GM12878 (cell line): ENCODE data around the gene LRP5. TPM values are rescaled to one million over a fixed set of nuclear protein-coding genes. Genes with fewer than 3 reads are reported as not detected.

ENCODE experiments used
- ATAC-seq: fragments of 200-7000 bp; cut with Tn5 transposase; 3 replicates; pipeline ENCODE4 v1.9.1; 2020; ENCODE audit warnings: mild to moderate bottlenecking, moderate library complexity
- BruUV-seq: library from RNA; stranded (reverse); fragments of 400-500 nt; replicated peaks from 2 replicates; lab custom pipeline; 2021; lab: Mats Ljungman, UMichigan
- CTCF ChIA-PET: fragments of 300-600 bp; sonication (Branson Sonifier 250); formaldehyde crosslinking; extraction: SDS; loops from one replicate; lab custom pipeline; 2021; ENCODE audit warnings: inconsistent platforms; lab: Yijun Ruan, JAX
- POLR2A ChIA-PET: fragments of 350-600 bp; formaldehyde crosslinking; extraction: SDS; loops from one replicate; lab custom pipeline; 2021; ENCODE audit warnings: inconsistent platforms; lab: Charles Lee
- RAD21 ChIA-PET: fragments of 300-600 bp; sonication (Branson Sonifier 250); formaldehyde crosslinking; loops from one replicate; lab custom pipeline; 2023; ENCODE audit warnings: antibody characterized with exemption; ENCODE audit not compliant: unreplicated experiment; lab: Charles Lee
- SMC1A ChIA-PET: fragments of 300-600 bp; sonication (Branson Sonifier 250); formaldehyde crosslinking; loops from one replicate; lab custom pipeline; 2023; ENCODE audit not compliant: unreplicated experiment, uncharacterized antibody; lab: Charles Lee
- DNase-seq: peaks from one replicate; pipeline ENCODE4 v3.0.0-alpha.2; 2011; ENCODE audit warnings: low read depth, low spot score
- FAIRE-seq: peaks from 3 replicates; lab custom pipeline; 2011; peaks lifted over from hg19 to GRCh38; lab: Jason Lieb, UNC
- H2AFZ ChIP-seq: 2 replicates; pipeline ENCODE4 v1.6.0; 2011; ENCODE audit warnings: low read depth, low read length, control low read depth; ENCODE audit not compliant: control insufficient read depth
- H3K27ac ChIP-seq: 2 replicates; pipeline ENCODE4 v1.5.1; 2011; ENCODE audit warnings: control low read depth; ENCODE audit not compliant: control insufficient read depth, insufficient read depth
- H3K27me3 ChIP-seq, 2 experiments: replicated peaks in 1 of 2; 2 replicates each; pipeline versions ENCODE4 v1.6.0 to v1.6.1; 2011; ENCODE audit warnings: low read length in 1 of 2; ENCODE audit not compliant: control insufficient read depth in 2 of 2, insufficient read depth in 2 of 2
- H3K36me3 ChIP-seq, 2 experiments: 2 replicates each; pipeline ENCODE4 v1.5.1; 2011; ENCODE audit warnings: low read length in 1 of 2; ENCODE audit not compliant: control insufficient read depth in 2 of 2, insufficient read depth in 2 of 2
- H3K4me1 ChIP-seq: 2 replicates; pipeline ENCODE4 v1.6.1; 2011; ENCODE audit warnings: mild to moderate bottlenecking, low read length, moderate library complexity, mixed read lengths; ENCODE audit not compliant: control insufficient read depth, insufficient read depth
- H3K4me2 ChIP-seq: 2 replicates; pipeline ENCODE4 v1.6.0; 2011; ENCODE audit warnings: control low read depth; ENCODE audit not compliant: control insufficient read depth, insufficient read depth
- H3K4me3 ChIP-seq: fragments of 200-600 bp; sonication (generic); 2 replicates; pipeline ENCODE4 v1.5.1; 2016
- H3K79me2 ChIP-seq: 2 replicates; pipeline ENCODE4 v1.6.0; 2011; ENCODE audit warnings: low read length; ENCODE audit not compliant: control insufficient read depth, insufficient read depth
- H3K9ac ChIP-seq: 2 replicates; pipeline ENCODE4 v1.8.0; 2011; ENCODE audit warnings: low read length, control low read depth, mixed read lengths; ENCODE audit not compliant: control insufficient read depth, insufficient read depth
- H3K9me3 ChIP-seq: replicated peaks from 3 replicates; pipeline ENCODE4 v1.5.1; 2011; ENCODE audit warnings: mild to moderate bottlenecking, low read length; ENCODE audit not compliant: control insufficient read depth, insufficient read depth
- H4K20me1 ChIP-seq: 2 replicates; pipeline ENCODE4 v1.6.0; 2011; ENCODE audit not compliant: control insufficient read depth, insufficient read depth
- CHD2 ChIP-seq: IDR thresholded peaks from 2 replicates; pipeline ENCODE4 v1.6.1; 2011; ENCODE audit warnings: low read depth, low read length, improper control_type of control experiment, borderline replicate concordance
- EGR1 ChIP-seq, 2 experiments: IDR thresholded peaks; 1 replicate in 1 of 2; 2 replicates in 1 of 2; pipeline ENCODE4 v1.6.1; 2011 to 2012; ENCODE audit warnings: low read depth in 2 of 2, low read length in 2 of 2, borderline replicate concordance in 1 of 2, mild to moderate bottlenecking in 1 of 2, moderate library complexity in 1 of 2
- GATAD2B ChIP-seq: fragments of 450-650 bp; conservative IDR thresholded peaks from 2 replicates; pipeline ENCODE4 v1.6.1; 2017; ENCODE audit warnings: low read depth, mild to moderate bottlenecking, moderate library complexity
- IKZF1 ChIP-seq: fragments of 450-650 bp; conservative IDR thresholded peaks from 2 replicates; pipeline ENCODE4 v1.6.1; 2017; ENCODE audit warnings: antibody characterized with exemption, mild to moderate bottlenecking
- IRF4 ChIP-seq: IDR thresholded peaks from 2 replicates; pipeline ENCODE4 v1.6.1; 2011; ENCODE audit warnings: low read depth, low read length
- KAT2A ChIP-seq: conservative IDR thresholded peaks from 2 replicates; pipeline ENCODE4 v1.6.1; 2011; ENCODE audit warnings: low read depth, low read length; ENCODE audit not compliant: control insufficient read depth
- MEF2B ChIP-seq: fragments of 450-650 bp; IDR thresholded peaks from 2 replicates; pipeline ENCODE4 v1.6.1; 2018; ENCODE audit warnings: mild to moderate bottlenecking, moderate library complexity; ENCODE audit not compliant: partially characterized antibody, poor library complexity, severe bottlenecking
- MTA2 ChIP-seq: fragments of 450-650 bp; IDR thresholded peaks from 2 replicates; pipeline ENCODE4 v1.6.1; 2016; ENCODE audit warnings: low read depth, mild to moderate bottlenecking, moderate library complexity
- MYB ChIP-seq: fragments of 150-350 bp; IDR thresholded peaks from 2 replicates; pipeline ENCODE4 v1.6.1; 2014; ENCODE audit warnings: mild to moderate bottlenecking, low read depth, low read length, borderline replicate concordance
- NR2F1 ChIP-seq: fragments of 450-650 bp; conservative IDR thresholded peaks from 2 replicates; pipeline ENCODE4 v1.6.1; 2017; ENCODE audit warnings: mild to moderate bottlenecking
- POU2F2 ChIP-seq: IDR thresholded peaks from 3 replicates; pipeline ENCODE4 v1.6.1; 2011; ENCODE audit warnings: low read depth, mild to moderate bottlenecking, low read length, borderline replicate concordance
- RCOR1 ChIP-seq: conservative IDR thresholded peaks from 2 replicates; pipeline ENCODE4 v1.6.1; 2012; ENCODE audit warnings: low read depth, low read length, improper control_type of control experiment
- TAF1 ChIP-seq: IDR thresholded peaks from 2 replicates; pipeline ENCODE4 v1.6.1; 2011; ENCODE audit warnings: mild to moderate bottlenecking, low read depth, low read length, borderline replicate concordance
- TARDBP ChIP-seq: IDR thresholded peaks from 2 replicates; pipeline ENCODE4 v1.6.1; 2016; ENCODE audit warnings: borderline replicate concordance
- ZSCAN29 ChIP-seq: fragments of 450-650 bp; IDR thresholded peaks from 2 replicates; pipeline ENCODE4 v1.6.1; 2017; ENCODE audit warnings: mild to moderate bottlenecking, moderate library complexity
- WGBS: methylation state at CpG from one replicate; pipeline ENCODE4 v1.1.6; 2016; ENCODE audit warnings: low lambda C conversion rate; ENCODE audit not compliant: insufficient replicate concordance, insufficient coverage; ENCODE audit errors: missing lambda C conversion rate; 5-methylcytosine and 5-hydroxymethylcytosine counted together
- in situ Hi-C: fragments of 300-500 bp; cut with MboI; formaldehyde crosslinking; loops from 9 replicates; pipeline ENCODE4 v1.14.3; 2018; ENCODE audit warnings: mixed read lengths
- intact Hi-C: fragments of 100-400 bp; cut with micrococcal nuclease; formaldehyde crosslinking; loops from one replicate; pipeline ENCODE4 v1.14.2; 2022; ENCODE audit not compliant: unreplicated experiment
- polyA plus RNA-seq, 11 experiments: library from polyadenylated mRNA; depleted of rRNA in 4 of 11; unstranded in 6 of 11; stranded (reverse) in 5 of 11; fragments of >200 nt; fragmentation: Nextera tagmentation in 4 of 11; fragmentation: Illumina TruSeq in 1 of 11; extraction: Ambion mirVana in 4 of 11; extraction: Trizol in 1 of 11; gene quantifications; 1 replicate in 1 of 11; 2 replicates in 10 of 11; pipeline versions ENCODE4 v1.2.1 to v1.2.3, GENCODE V29; 2011 to 2016; ENCODE audit warnings: inconsistent platforms in 2 of 11, missing spikeins in 2 of 11, low read depth in 1 of 11
- total RNA-seq, 4 experiments: library from RNA; depleted of rRNA in 3 of 4; stranded (reverse); fragments of >200 nt in 3 of 4; fragmentation: Illumina TruSeq in 1 of 4; extraction: Trizol in 1 of 4; gene quantifications; 2 replicates each; pipeline versions ENCODE4 v1.2.1 to v1.2.3, GENCODE V29; 2013 to 2021
- TF ChIP-seq, protein P1 (sequence below): fragments of 450-650 bp; IDR thresholded peaks from 2 replicates; pipeline ENCODE4 v1.6.1; 2016; ENCODE audit warnings: mild to moderate bottlenecking
- TF ChIP-seq, protein P2 (sequence below): fragments of 450-650 bp; IDR thresholded peaks from 2 replicates; pipeline ENCODE4 v1.6.1; 2017; ENCODE audit warnings: antibody characterized with exemption, mild to moderate bottlenecking, moderate library complexity
- TF ChIP-seq, protein P3 (sequence below): fragments of 450-650 bp; IDR thresholded peaks from 2 replicates; pipeline ENCODE4 v1.6.1; 2016; ENCODE audit warnings: mild to moderate bottlenecking
- TF ChIP-seq, protein P4 (sequence below): fragments of 450-650 bp; conservative IDR thresholded peaks from 2 replicates; pipeline ENCODE4 v1.6.1; 2017; ENCODE audit warnings: mild to moderate bottlenecking, moderate library complexity

Gene LRP5
- total and polyA plus RNA-seq, 10 of the 15 experiments (the other 5 are each of a cell fraction or from before 2014, with no cell fraction given), result 0.37 to 34.0 (median 6.6) TPM

DNA sequence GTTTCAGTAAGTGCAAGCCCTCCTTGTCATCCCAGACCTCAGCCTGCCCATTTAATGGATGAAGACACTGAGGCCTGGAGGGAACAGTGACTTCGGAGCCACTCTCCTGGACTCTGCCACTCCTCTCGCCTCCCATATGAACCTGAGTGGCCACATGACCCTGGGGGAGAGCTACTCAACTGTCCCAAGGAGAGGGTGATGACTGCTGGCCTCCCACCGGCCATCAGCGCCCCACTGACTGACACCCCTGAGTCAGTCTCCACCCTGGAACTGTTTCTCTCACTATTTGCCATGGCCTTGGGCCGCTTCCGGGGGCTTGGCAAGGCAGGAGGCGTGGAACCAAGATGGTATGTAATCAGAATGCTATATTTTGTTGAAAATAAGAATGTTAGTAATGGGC lies 17.1 kb downstream of the LRP5 start:
- Histone ChIP-seq H3K9me3 (no peaks in the 10 kb centered on the region), H3K4me1 (peaks cover 8% of the 10 kb centered on the region), H2AFZ (no peak overlapping the region), H3K27me3 (no peaks in the 10 kb centered on the region), H3K36me3 (peaks cover 0 to 1% of the 10 kb centered on the region in 2 experiments; a peak in 2 of 4 replicates), H3K27ac (no peak overlapping the region), H3K9ac (no peak overlapping the region), H4K20me1 (peaks cover 2% of the 10 kb centered on the region; the same call in 1 of the 2 replicates), H3K4me2 (no peak overlapping the region), H3K79me2 (peaks cover 6% of the 10 kb centered on the region), H3K4me3 (no peak overlapping the region)
- ChIA-PET RAD21 (no interaction called here), SMC1A (no interaction called here), CTCF (interaction anchor here (0.7 to 1.0 kb wide), 2 partner anchors 13 to 31 kb away, joined by 3 read pairs; no protein-coding TSS in a partner anchor), POLR2A (no interaction called here)
- 81% methylated on average over 7 of the region's 7 CpGs for WGBS
- ATAC-seq (no peak), FAIRE-seq (no peak), DNase-seq (no peak)
- no TSS peak for BruUV-seq
- in situ Hi-C loops, result no loop called here
- intact Hi-C loops, result no loop called here
- TF ChIP-seq POU2F2, result no peak
- no peak for TF ChIP-seq GATAD2B
- no peak for TF ChIP-seq CHD2
- TF ChIP-seq RCOR1, result no peak
- TF ChIP-seq, protein P1, sequence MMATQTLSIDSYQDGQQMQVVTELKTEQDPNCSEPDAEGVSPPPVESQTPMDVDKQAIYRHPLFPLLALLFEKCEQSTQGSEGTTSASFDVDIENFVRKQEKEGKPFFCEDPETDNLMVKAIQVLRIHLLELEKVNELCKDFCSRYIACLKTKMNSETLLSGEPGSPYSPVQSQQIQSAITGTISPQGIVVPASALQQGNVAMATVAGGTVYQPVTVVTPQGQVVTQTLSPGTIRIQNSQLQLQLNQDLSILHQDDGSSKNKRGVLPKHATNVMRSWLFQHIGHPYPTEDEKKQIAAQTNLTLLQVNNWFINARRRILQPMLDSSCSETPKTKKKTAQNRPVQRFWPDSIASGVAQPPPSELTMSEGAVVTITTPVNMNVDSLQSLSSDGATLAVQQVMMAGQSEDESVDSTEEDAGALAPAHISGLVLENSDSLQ, result no peak
- TF ChIP-seq MTA2, result no peak
- no peak for TF ChIP-seq NR2F1
- TF ChIP-seq KAT2A, result no peak
- no peak for TF ChIP-seq TAF1
- no peak for TF ChIP-seq ZSCAN29
- TF ChIP-seq, protein P2, sequence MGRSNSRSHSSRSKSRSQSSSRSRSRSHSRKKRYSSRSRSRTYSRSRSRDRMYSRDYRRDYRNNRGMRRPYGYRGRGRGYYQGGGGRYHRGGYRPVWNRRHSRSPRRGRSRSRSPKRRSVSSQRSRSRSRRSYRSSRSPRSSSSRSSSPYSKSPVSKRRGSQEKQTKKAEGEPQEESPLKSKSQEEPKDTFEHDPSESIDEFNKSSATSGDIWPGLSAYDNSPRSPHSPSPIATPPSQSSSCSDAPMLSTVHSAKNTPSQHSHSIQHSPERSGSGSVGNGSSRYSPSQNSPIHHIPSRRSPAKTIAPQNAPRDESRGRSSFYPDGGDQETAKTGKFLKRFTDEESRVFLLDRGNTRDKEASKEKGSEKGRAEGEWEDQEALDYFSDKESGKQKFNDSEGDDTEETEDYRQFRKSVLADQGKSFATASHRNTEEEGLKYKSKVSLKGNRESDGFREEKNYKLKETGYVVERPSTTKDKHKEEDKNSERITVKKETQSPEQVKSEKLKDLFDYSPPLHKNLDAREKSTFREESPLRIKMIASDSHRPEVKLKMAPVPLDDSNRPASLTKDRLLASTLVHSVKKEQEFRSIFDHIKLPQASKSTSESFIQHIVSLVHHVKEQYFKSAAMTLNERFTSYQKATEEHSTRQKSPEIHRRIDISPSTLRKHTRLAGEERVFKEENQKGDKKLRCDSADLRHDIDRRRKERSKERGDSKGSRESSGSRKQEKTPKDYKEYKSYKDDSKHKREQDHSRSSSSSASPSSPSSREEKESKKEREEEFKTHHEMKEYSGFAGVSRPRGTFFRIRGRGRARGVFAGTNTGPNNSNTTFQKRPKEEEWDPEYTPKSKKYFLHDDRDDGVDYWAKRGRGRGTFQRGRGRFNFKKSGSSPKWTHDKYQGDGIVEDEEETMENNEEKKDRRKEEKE, result no peak
- TF ChIP-seq, protein P3, sequence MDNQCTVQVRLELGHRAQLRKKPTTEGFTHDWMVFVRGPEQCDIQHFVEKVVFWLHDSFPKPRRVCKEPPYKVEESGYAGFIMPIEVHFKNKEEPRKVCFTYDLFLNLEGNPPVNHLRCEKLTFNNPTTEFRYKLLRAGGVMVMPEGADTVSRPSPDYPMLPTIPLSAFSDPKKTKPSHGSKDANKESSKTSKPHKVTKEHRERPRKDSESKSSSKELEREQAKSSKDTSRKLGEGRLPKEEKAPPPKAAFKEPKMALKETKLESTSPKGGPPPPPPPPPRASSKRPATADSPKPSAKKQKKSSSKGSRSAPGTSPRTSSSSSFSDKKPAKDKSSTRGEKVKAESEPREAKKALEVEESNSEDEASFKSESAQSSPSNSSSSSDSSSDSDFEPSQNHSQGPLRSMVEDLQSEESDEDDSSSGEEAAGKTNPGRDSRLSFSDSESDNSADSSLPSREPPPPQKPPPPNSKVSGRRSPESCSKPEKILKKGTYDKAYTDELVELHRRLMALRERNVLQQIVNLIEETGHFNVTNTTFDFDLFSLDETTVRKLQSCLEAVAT, result no peak
- no peak for TF ChIP-seq IRF4
- no peak for TF ChIP-seq EGR1 (IDR thresholded peaks at IDR 0.05; ENCODE audit: borderline replicate concordance in 1 of 2, low read depth in 2 of 2, low read length in 2 of 2)
- no peak for TF ChIP-seq IKZF1
- TF ChIP-seq MEF2B, result no peak
- TF ChIP-seq, protein P4, sequence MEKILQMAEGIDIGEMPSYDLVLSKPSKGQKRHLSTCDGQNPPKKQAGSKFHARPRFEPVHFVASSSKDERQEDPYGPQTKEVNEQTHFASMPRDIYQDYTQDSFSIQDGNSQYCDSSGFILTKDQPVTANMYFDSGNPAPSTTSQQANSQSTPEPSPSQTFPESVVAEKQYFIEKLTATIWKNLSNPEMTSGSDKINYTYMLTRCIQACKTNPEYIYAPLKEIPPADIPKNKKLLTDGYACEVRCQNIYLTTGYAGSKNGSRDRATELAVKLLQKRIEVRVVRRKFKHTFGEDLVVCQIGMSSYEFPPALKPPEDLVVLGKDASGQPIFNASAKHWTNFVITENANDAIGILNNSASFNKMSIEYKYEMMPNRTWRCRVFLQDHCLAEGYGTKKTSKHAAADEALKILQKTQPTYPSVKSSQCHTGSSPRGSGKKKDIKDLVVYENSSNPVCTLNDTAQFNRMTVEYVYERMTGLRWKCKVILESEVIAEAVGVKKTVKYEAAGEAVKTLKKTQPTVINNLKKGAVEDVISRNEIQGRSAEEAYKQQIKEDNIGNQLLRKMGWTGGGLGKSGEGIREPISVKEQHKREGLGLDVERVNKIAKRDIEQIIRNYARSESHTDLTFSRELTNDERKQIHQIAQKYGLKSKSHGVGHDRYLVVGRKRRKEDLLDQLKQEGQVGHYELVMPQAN, result no peak
- TF ChIP-seq MYB, result no peak
- TF ChIP-seq TARDBP, result no peak
